GM12878 (cell line): ENCODE results near the gene TTC17. TPM values are rescaled to one million over a fixed set of nuclear protein-coding genes. Genes with fewer than 3 reads are reported as not detected.
"Not testable (repeated sequence)": the region's sequence is repeated elsewhere in the genome, so short reads cannot be mapped to it uniquely, and the experiment has no call there.

ENCODE experiments used
- ATAC-seq: fragments of 200-7000 bp; cut with Tn5 transposase; 3 replicates; pipeline ENCODE4 v1.9.1; 2020; ENCODE audit warnings: mild to moderate bottlenecking, moderate library complexity
- BruUV-seq: library from RNA; stranded (reverse); fragments of 400-500 nt; replicated peaks from 2 replicates; lab custom pipeline; 2021; lab: Mats Ljungman, UMichigan
- CTCF ChIA-PET: fragments of 300-600 bp; sonication (Branson Sonifier 250); formaldehyde crosslinking; extraction: SDS; loops from one replicate; lab custom pipeline; 2021; ENCODE audit warnings: inconsistent platforms; lab: Yijun Ruan, JAX
- POLR2A ChIA-PET: fragments of 350-600 bp; formaldehyde crosslinking; extraction: SDS; loops from one replicate; lab custom pipeline; 2021; ENCODE audit warnings: inconsistent platforms; lab: Charles Lee
- RAD21 ChIA-PET: fragments of 300-600 bp; sonication (Branson Sonifier 250); formaldehyde crosslinking; loops from one replicate; lab custom pipeline; 2023; ENCODE audit warnings: antibody characterized with exemption; ENCODE audit not compliant: unreplicated experiment; lab: Charles Lee
- SMC1A ChIA-PET: fragments of 300-600 bp; sonication (Branson Sonifier 250); formaldehyde crosslinking; loops from one replicate; lab custom pipeline; 2023; ENCODE audit not compliant: unreplicated experiment, uncharacterized antibody; lab: Charles Lee
- DNase-seq: peaks from one replicate; pipeline ENCODE4 v3.0.0-alpha.2; 2011; ENCODE audit warnings: low read depth, low spot score
- FAIRE-seq: peaks from 3 replicates; lab custom pipeline; 2011; peaks lifted over from hg19 to GRCh38; lab: Jason Lieb, UNC
- H2AFZ ChIP-seq: 2 replicates; pipeline ENCODE4 v1.6.0; 2011; ENCODE audit warnings: low read depth, low read length, control low read depth; ENCODE audit not compliant: control insufficient read depth
- H3K27ac ChIP-seq: 2 replicates; pipeline ENCODE4 v1.5.1; 2011; ENCODE audit warnings: control low read depth; ENCODE audit not compliant: control insufficient read depth, insufficient read depth
- H3K27me3 ChIP-seq, 2 experiments: replicated peaks in 1 of 2; 2 replicates each; pipeline versions ENCODE4 v1.6.0 to v1.6.1; 2011; ENCODE audit warnings: low read length in 1 of 2; ENCODE audit not compliant: control insufficient read depth in 2 of 2, insufficient read depth in 2 of 2
- H3K36me3 ChIP-seq, 2 experiments: 2 replicates each; pipeline ENCODE4 v1.5.1; 2011; ENCODE audit warnings: low read length in 1 of 2; ENCODE audit not compliant: control insufficient read depth in 2 of 2, insufficient read depth in 2 of 2
- H3K4me1 ChIP-seq: 2 replicates; pipeline ENCODE4 v1.6.1; 2011; ENCODE audit warnings: mild to moderate bottlenecking, low read length, moderate library complexity, mixed read lengths; ENCODE audit not compliant: control insufficient read depth, insufficient read depth
- H3K4me2 ChIP-seq: 2 replicates; pipeline ENCODE4 v1.6.0; 2011; ENCODE audit warnings: control low read depth; ENCODE audit not compliant: control insufficient read depth, insufficient read depth
- H3K4me3 ChIP-seq: fragments of 200-600 bp; sonication (generic); 2 replicates; pipeline ENCODE4 v1.5.1; 2016
- H3K79me2 ChIP-seq: 2 replicates; pipeline ENCODE4 v1.6.0; 2011; ENCODE audit warnings: low read length; ENCODE audit not compliant: control insufficient read depth, insufficient read depth
- H3K9ac ChIP-seq: 2 replicates; pipeline ENCODE4 v1.8.0; 2011; ENCODE audit warnings: low read length, control low read depth, mixed read lengths; ENCODE audit not compliant: control insufficient read depth, insufficient read depth
- H3K9me3 ChIP-seq: replicated peaks from 3 replicates; pipeline ENCODE4 v1.5.1; 2011; ENCODE audit warnings: mild to moderate bottlenecking, low read length; ENCODE audit not compliant: control insufficient read depth, insufficient read depth
- H4K20me1 ChIP-seq: 2 replicates; pipeline ENCODE4 v1.6.0; 2011; ENCODE audit not compliant: control insufficient read depth, insufficient read depth
- CBFB ChIP-seq: IDR thresholded peaks from 2 replicates; pipeline ENCODE4 v1.6.1; 2016; ENCODE audit warnings: antibody characterized with exemption, low read depth
- CBX5 ChIP-seq: sonication (generic); IDR thresholded peaks from 2 replicates; pipeline ENCODE4 v1.6.1; 2016; ENCODE audit warnings: low read depth, moderate library complexity, mild to moderate bottlenecking, inconsistent platforms
- CREB1 ChIP-seq: IDR thresholded peaks from 2 replicates; pipeline ENCODE4 v1.6.1; 2012; ENCODE audit warnings: low read depth, mild to moderate bottlenecking, inconsistent platforms
- NR2C1 ChIP-seq: fragments of 450-650 bp; IDR thresholded peaks from 2 replicates; pipeline ENCODE4 v1.6.1; 2017; ENCODE audit warnings: antibody characterized with exemption, mild to moderate bottlenecking, moderate library complexity
- POLR2AphosphoS2 ChIP-seq: IDR thresholded peaks from 2 replicates; pipeline ENCODE4 v1.6.1; 2011; ENCODE audit warnings: low read depth, mild to moderate bottlenecking, low read length, improper control_type of control experiment, moderate library complexity
- SMAD1 ChIP-seq: fragments of 450-650 bp; IDR thresholded peaks from 2 replicates; pipeline ENCODE4 v1.6.1; 2018; ENCODE audit warnings: mild to moderate bottlenecking, low read depth; ENCODE audit not compliant: partially characterized antibody
- SRF ChIP-seq, 2 experiments: IDR thresholded peaks; 2 replicates each; pipeline ENCODE4 v1.6.1; 2011; ENCODE audit warnings: low read depth in 2 of 2, low read length in 2 of 2, mild to moderate bottlenecking in 1 of 2, moderate library complexity in 1 of 2
- WGBS: methylation state at CpG from one replicate; pipeline ENCODE4 v1.1.6; 2016; ENCODE audit warnings: low lambda C conversion rate; ENCODE audit not compliant: insufficient replicate concordance, insufficient coverage; ENCODE audit errors: missing lambda C conversion rate; 5-methylcytosine and 5-hydroxymethylcytosine counted together
- in situ Hi-C: fragments of 300-500 bp; cut with MboI; formaldehyde crosslinking; loops from 9 replicates; pipeline ENCODE4 v1.14.3; 2018; ENCODE audit warnings: mixed read lengths
- intact Hi-C: fragments of 100-400 bp; cut with micrococcal nuclease; formaldehyde crosslinking; loops from one replicate; pipeline ENCODE4 v1.14.2; 2022; ENCODE audit not compliant: unreplicated experiment
- polyA plus RNA-seq, 11 experiments: library from polyadenylated mRNA; depleted of rRNA in 4 of 11; unstranded in 6 of 11; stranded (reverse) in 5 of 11; fragments of >200 nt; fragmentation: Nextera tagmentation in 4 of 11; fragmentation: Illumina TruSeq in 1 of 11; extraction: Ambion mirVana in 4 of 11; extraction: Trizol in 1 of 11; gene quantifications; 1 replicate in 1 of 11; 2 replicates in 10 of 11; pipeline versions ENCODE4 v1.2.1 to v1.2.3, GENCODE V29; 2011 to 2016; ENCODE audit warnings: inconsistent platforms in 2 of 11, missing spikeins in 2 of 11, low read depth in 1 of 11
- total RNA-seq, 4 experiments: library from RNA; depleted of rRNA in 3 of 4; stranded (reverse); fragments of >200 nt in 3 of 4; fragmentation: Illumina TruSeq in 1 of 4; extraction: Trizol in 1 of 4; gene quantifications; 2 replicates each; pipeline versions ENCODE4 v1.2.1 to v1.2.3, GENCODE V29; 2013 to 2021

TTC17 gene
- total and polyA plus RNA-seq, 10 of the 15 experiments (the other 5 are each of a cell fraction or from before 2014, with no cell fraction given): 15.9 to 116 (median 41.5) TPM

DNA sequence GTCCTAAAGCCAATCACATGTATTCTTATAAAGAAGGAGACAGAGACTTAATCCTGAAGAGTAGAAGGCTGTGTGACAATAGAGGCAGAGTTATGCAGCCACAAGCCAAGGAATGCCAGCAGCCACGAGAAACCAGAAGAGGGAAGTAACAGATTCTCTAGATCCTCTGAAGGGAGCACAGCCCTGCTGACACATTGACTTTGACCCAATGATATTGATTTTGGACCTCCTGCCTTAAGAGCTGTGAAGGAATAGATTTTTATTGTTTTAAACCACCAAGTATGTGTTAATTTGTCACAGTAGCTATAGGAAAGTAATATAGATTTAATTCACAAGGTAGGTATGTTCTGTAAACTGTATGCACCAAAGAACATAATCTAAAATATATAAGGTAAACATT is 103.6 kb downstream of the TTC17 start:
- intact Hi-C loops: no loop called here
- H3K36me3 ChIP-seq: peaks cover 2 to 23% of the 10 kb centered on the region in 2 experiments; a peak in 3 of 4 replicates
- BruUV-seq: no TSS peak
- no peaks in the 10 kb centered on the region for H3K4me1 ChIP-seq
- H3K9ac ChIP-seq: no peak overlapping the region
- TF ChIP-seq SMAD1 (no peak), POLR2AphosphoS2 (no peak)
- in situ Hi-C loops: no loop called here
- no peaks in the 10 kb centered on the region for H3K27me3 ChIP-seq
- ChIA-PET RAD21 (no interaction called here), CTCF (no interaction called here), SMC1A (interaction anchor here (0.6 to 0.7 kb wide), 3 partner anchors 38 to 353 kb away, joined by 3 to 4 read pairs (median 3); no protein-coding TSS in a partner anchor), POLR2A (no interaction called here)
- no peaks in the 10 kb centered on the region for H4K20me1 ChIP-seq
- FAIRE-seq (no peak), DNase-seq (no peak), ATAC-seq (no peak)
- peaks cover 6% of the 10 kb centered on the region; the same call in 2 of the 3 replicates for H3K9me3 ChIP-seq
- H3K27ac ChIP-seq: no peak overlapping the region
- H2AFZ ChIP-seq: no peak overlapping the region
- no peaks in the 10 kb centered on the region for H3K79me2 ChIP-seq
- no peak overlapping the region for H3K4me2 ChIP-seq
- 86% methylated on average over 1 of the region's 1 CpG for WGBS
- H3K4me3 ChIP-seq: no peak overlapping the region

DNA sequence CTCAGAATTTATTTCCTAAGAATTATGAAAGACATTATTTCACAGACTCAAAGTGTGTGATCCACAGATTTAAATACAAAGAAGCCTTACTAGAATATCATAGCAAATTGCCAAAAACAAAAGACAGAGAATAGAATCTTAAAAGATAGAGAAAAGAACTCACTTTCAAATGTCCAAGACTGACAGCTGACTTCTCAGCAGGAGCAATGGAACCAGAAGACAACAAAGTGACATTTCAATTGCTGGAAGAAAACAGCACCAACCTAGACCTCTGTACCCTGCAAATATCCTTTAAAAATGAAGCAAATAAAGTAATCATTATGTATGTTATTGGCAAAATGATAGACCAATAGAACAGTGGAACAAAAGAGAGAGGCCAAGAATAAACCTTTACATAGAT is 109.2 kb downstream of the TTC17 start:
- Histone ChIP-seq H3K36me3 (peaks cover 0 to 5% of the 10 kb centered on the region in 2 experiments; a peak in 2 of 4 replicates), H3K79me2 (no peaks in the 10 kb centered on the region), H3K27me3 (no peaks in the 10 kb centered on the region), H3K4me1 (no peaks in the 10 kb centered on the region), H2AFZ (no peak overlapping the region), H3K9ac (no peak overlapping the region), H3K9me3 (peaks cover 8% of the 10 kb centered on the region; the same call in 2 of the 3 replicates), H4K20me1 (no peaks in the 10 kb centered on the region), H3K4me2 (no peak overlapping the region), H3K4me3 (no peak overlapping the region), H3K27ac (no peak overlapping the region)
- intact Hi-C loops: no loop called here
- no peak for TF ChIP-seq CBFB
- TF ChIP-seq NR2C1: no peak
- peak; percentile 95 for TF ChIP-seq CBX5
- TF ChIP-seq CREB1: no peak
- no peak for TF ChIP-seq SRF (IDR thresholded peaks at IDR 0.05; ENCODE audit: low read depth in 2 of 2, low read length in 2 of 2)
- ChIA-PET RAD21 (no interaction called here), SMC1A (no interaction called here), POLR2A (no interaction called here), CTCF (no interaction called here)
- no peak for FAIRE-seq
- no TSS peak for BruUV-seq
- no peak for DNase-seq
- in situ Hi-C loops: no loop called here
- ATAC-seq: no peak

DNA sequence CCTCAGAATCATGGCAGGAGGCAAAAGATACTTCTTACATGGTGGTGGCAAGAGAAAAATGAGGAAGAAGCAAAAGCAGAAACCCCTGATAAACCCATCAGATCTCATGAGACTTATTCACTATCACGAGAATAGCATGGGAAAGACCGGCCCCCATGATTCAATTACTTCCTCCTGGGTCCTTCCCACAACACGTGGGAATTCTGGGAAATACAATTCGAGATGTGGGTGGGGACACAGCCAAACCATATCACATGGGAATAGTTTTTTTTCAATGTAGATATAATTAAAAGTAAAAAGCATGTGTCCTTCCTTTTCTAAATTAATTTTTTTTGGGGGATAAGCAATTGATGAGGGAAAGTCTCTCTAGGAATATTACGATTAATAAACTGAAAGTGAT is 118.8 kb downstream of the TTC17 start:
- SMC1A ChIA-PET, H3K4me1 ChIP-seq, H2AFZ ChIP-seq, H3K4me2 ChIP-seq, FAIRE-seq, H3K79me2 ChIP-seq, RAD21 ChIA-PET, H3K27me3 ChIP-seq, ATAC-seq, DNase-seq, CTCF ChIA-PET, in situ Hi-C loops, H3K9ac ChIP-seq, H3K9me3 ChIP-seq, H3K4me3 ChIP-seq, BruUV-seq, POLR2A ChIA-PET, H4K20me1 ChIP-seq, H3K36me3 ChIP-seq, intact Hi-C loops, H3K27ac ChIP-seq: not testable (repeated sequence)
- 52% methylated on average over 5 of the region's 5 CpGs for WGBS
